H1 (cell line): ENCODE results near the gene SNX24. TPM values are rescaled to one million over a fixed set of nuclear protein-coding genes. Genes with fewer than 3 reads are reported as not detected.

ENCODE experiments used
- CTCF ChIA-PET: fragments of 300-600 bp; sonication (Branson Sonifier 250); formaldehyde crosslinking; loops from one replicate; lab custom pipeline; 2021; ENCODE audit not compliant: partially characterized antibody; lab: Charles Lee
- POLR2A ChIA-PET: fragments of 300-600 bp; sonication (Branson Sonifier 250); formaldehyde crosslinking; loops from one replicate; lab custom pipeline; 2021; ENCODE audit warnings: inconsistent platforms; ENCODE audit not compliant: partially characterized antibody; lab: Charles Lee
- DNase-seq, 2 experiments: peaks; one replicate each; pipeline versions ENCODE4 v3.0.0 to v3.0.0-alpha.2; 2010 to 2022; ENCODE audit warnings: low spot score in 2 of 2, low read depth in 1 of 2, mixed read lengths in 1 of 2
- FAIRE-seq: peaks from 2 replicates; lab custom pipeline; 2011; peaks lifted over from hg19 to GRCh38; lab: Jason Lieb, UNC
- H2AFZ ChIP-seq: 2 replicates; pipeline ENCODE4 v1.8.1; 2012; ENCODE audit warnings: low read length, inconsistent platforms
- H2AK5ac ChIP-seq: 2 replicates; pipeline ENCODE4 v1.6.1; 2013; ENCODE audit warnings: low read depth, low read length
- H2BK120ac ChIP-seq: replicated peaks from 2 replicates; pipeline ENCODE3; 2013; ENCODE audit warnings: low read depth, low read length, inconsistent platforms
- H2BK12ac ChIP-seq: 2 replicates; pipeline ENCODE4 v1.6.1; 2013; ENCODE audit warnings: low read depth, low read length
- H2BK15ac ChIP-seq: 2 replicates; pipeline ENCODE4 v1.6.1; 2013; ENCODE audit warnings: low read length
- H2BK20ac ChIP-seq: 2 replicates; pipeline ENCODE4 v1.6.1; 2013; ENCODE audit warnings: low read length
- H2BK5ac ChIP-seq: 2 replicates; pipeline ENCODE4 v1.6.1; 2013; ENCODE audit warnings: low read depth, low read length
- H3K14ac ChIP-seq: 2 replicates; pipeline ENCODE4 v1.6.1; 2013; ENCODE audit warnings: inconsistent platforms; ENCODE audit not compliant: insufficient read length
- H3K18ac ChIP-seq: 2 replicates; pipeline ENCODE4 v1.6.1; 2013; ENCODE audit warnings: low read length; ENCODE audit errors: extremely low read depth
- H3K23ac ChIP-seq: 2 replicates; pipeline ENCODE4 v1.6.1; 2013; ENCODE audit warnings: inconsistent platforms; ENCODE audit not compliant: insufficient read length
- H3K23me2 ChIP-seq: 2 replicates; pipeline ENCODE4 v1.6.1; 2013; ENCODE audit warnings: low read depth, low read length
- H3K27ac ChIP-seq: 2 replicates; pipeline ENCODE4 v1.6.1; 2011; ENCODE audit warnings: low read depth, low read length, inconsistent platforms
- H3K27me3 ChIP-seq, 4 experiments: replicated peaks in 1 of 4; 1 replicate in 1 of 4; 2 replicates in 3 of 4; pipeline versions ENCODE4 v1.6.1 to v1.8.1; 2011 to 2013; ENCODE audit warnings: low read length in 3 of 4, mild to moderate bottlenecking in 3 of 4, inconsistent platforms in 2 of 4, mixed read lengths in 2 of 4, moderate library complexity in 1 of 4; ENCODE audit not compliant: control insufficient read depth in 3 of 4, insufficient read depth in 3 of 4; ENCODE audit errors: extremely low read depth in 1 of 4
- H3K36me3 ChIP-seq, 4 experiments: 2 replicates each; pipeline versions ENCODE4 v1.6.1 to v1.8.1; 2011 to 2013; ENCODE audit warnings: mild to moderate bottlenecking in 4 of 4, low read length in 3 of 4, moderate library complexity in 2 of 4, control low read depth in 1 of 4, inconsistent platforms in 1 of 4; ENCODE audit not compliant: insufficient read depth in 4 of 4, control insufficient read depth in 2 of 4
- H3K4ac ChIP-seq: replicated peaks from 2 replicates; pipeline ENCODE3; 2013; ENCODE audit warnings: low read length, low read depth, mixed read lengths, inconsistent platforms; ENCODE audit not compliant: insufficient read length
- H3K4me1 ChIP-seq, 4 experiments: replicated peaks in 1 of 4; 1 replicate in 1 of 4; 2 replicates in 3 of 4; pipeline versions ENCODE4 v1.6.1 to v1.8.1; 2011 to 2013; ENCODE audit warnings: low read length in 3 of 4, inconsistent platforms in 2 of 4, mixed read lengths in 1 of 4; ENCODE audit not compliant: insufficient read depth in 4 of 4, control insufficient read depth in 3 of 4
- H3K4me2 ChIP-seq, 2 experiments: 2 replicates each; pipeline versions ENCODE4 v1.6.1 to v1.8.1; 2011 to 2013; ENCODE audit warnings: low read depth in 2 of 2, low read length in 2 of 2, control low read depth in 1 of 2, inconsistent platforms in 1 of 2, mild to moderate bottlenecking in 1 of 2; ENCODE audit not compliant: insufficient read depth in 1 of 2
- H3K4me3 ChIP-seq, 4 experiments: fragments of 200-600, 300-600 bp in 1 of 4; sonication (generic), shearing (Covaris generic), sonication (Bioruptor Twin) in 1 of 4; 2 replicates each; pipeline versions ENCODE4 v1.5.1 to v1.8.1; 2011 to 2016; ENCODE audit warnings: low read length in 4 of 4, low read depth in 3 of 4, control low read depth in 2 of 4, inconsistent platforms in 2 of 4, mild to moderate bottlenecking in 2 of 4, mixed read lengths in 1 of 4, moderate library complexity in 1 of 4; ENCODE audit not compliant: insufficient read depth in 2 of 4; ENCODE audit errors: extremely low read depth in 1 of 4
- H3K56ac ChIP-seq: replicated peaks from 2 replicates; pipeline ENCODE3; 2013; ENCODE audit warnings: low read depth, mild to moderate bottlenecking, mixed read lengths, low read length, inconsistent platforms; ENCODE audit not compliant: insufficient read length
- H3K79me1 ChIP-seq: 2 replicates; pipeline ENCODE4 v1.6.1; 2013; ENCODE audit warnings: low read depth, low read length, control low read depth
- H3K79me2 ChIP-seq, 2 experiments: 2 replicates each; pipeline versions ENCODE4 v1.6.1 to v1.8.1; 2012 to 2013; ENCODE audit warnings: low read length in 2 of 2, mild to moderate bottlenecking in 2 of 2, inconsistent platforms in 1 of 2; ENCODE audit not compliant: insufficient read depth in 2 of 2, control insufficient read depth in 1 of 2
- H3K9ac ChIP-seq, 4 experiments: replicated peaks in 1 of 4; 1 replicate in 1 of 4; 2 replicates in 3 of 4; pipeline versions ENCODE4 v1.6.1 to v1.8.1; 2011 to 2013; ENCODE audit warnings: low read depth in 3 of 4, low read length in 3 of 4, control low read depth in 2 of 4, mild to moderate bottlenecking in 2 of 4, moderate library complexity in 2 of 4, inconsistent platforms in 1 of 4; ENCODE audit errors: extremely low read depth in 1 of 4
- H3K9me3 ChIP-seq, 2 experiments: 2 replicates each; pipeline versions ENCODE4 v1.6.1 to v1.8.1; 2012 to 2013; ENCODE audit warnings: mild to moderate bottlenecking in 2 of 2, moderate library complexity in 2 of 2, control low read depth in 1 of 2, inconsistent platforms in 1 of 2, low read depth in 1 of 2, low read length in 1 of 2, mixed read lengths in 1 of 2; ENCODE audit not compliant: insufficient read depth in 2 of 2
- H4K20me1 ChIP-seq, 2 experiments: replicated peaks in 1 of 2; 2 replicates each; pipeline versions ENCODE3 to v1.8.1; 2011 to 2013; ENCODE audit warnings: inconsistent platforms in 2 of 2, low read length in 2 of 2, mild to moderate bottlenecking in 1 of 2; ENCODE audit not compliant: insufficient read depth in 2 of 2, control insufficient read depth in 1 of 2
- H4K5ac ChIP-seq: 2 replicates; pipeline ENCODE4 v1.6.1; 2013; ENCODE audit warnings: low read length, low read depth, mixed read lengths, inconsistent platforms; ENCODE audit not compliant: insufficient read length
- H4K8ac ChIP-seq: 2 replicates; pipeline ENCODE4 v1.8.0; 2013; ENCODE audit warnings: mild to moderate bottlenecking, moderate library complexity, low read length, inconsistent platforms; ENCODE audit not compliant: insufficient read depth; ENCODE audit errors: extremely low read depth
- H4K91ac ChIP-seq: replicated peaks from 2 replicates; pipeline ENCODE3; 2013; ENCODE audit warnings: low read length, mixed read lengths, inconsistent platforms; ENCODE audit not compliant: insufficient read length
- CBX5 ChIP-seq: fragments of 300-800, 300-1000 bp; sonication (generic); IDR thresholded peaks from 2 replicates; pipeline ENCODE4 v1.7.1; 2016; ENCODE audit warnings: antibody characterized with exemption, low read length, low read depth
- CHD2 ChIP-seq: IDR thresholded peaks from 2 replicates; pipeline ENCODE4 v1.6.1; 2012; ENCODE audit warnings: low read length, improper control_type of control experiment
- CTBP2 ChIP-seq: IDR thresholded peaks from 2 replicates; pipeline ENCODE4 v1.7.0; 2011; ENCODE audit warnings: borderline replicate concordance, mild to moderate bottlenecking, moderate library complexity, mixed read lengths, low read length; ENCODE audit not compliant: insufficient read depth, insufficient read length
- EGR1 ChIP-seq: IDR thresholded peaks from 2 replicates; pipeline ENCODE4 v1.6.1; 2011; ENCODE audit warnings: low read depth, low read length, borderline replicate concordance
- EP300 ChIP-seq, 2 experiments: IDR thresholded peaks; 1 replicate in 1 of 2; 2 replicates in 1 of 2; pipeline ENCODE4 v1.6.1; 2011 to 2012; ENCODE audit warnings: low read depth in 2 of 2, low read length in 2 of 2, mild to moderate bottlenecking in 2 of 2, borderline replicate concordance in 1 of 2, inconsistent platforms in 1 of 2, moderate library complexity in 1 of 2
- EZH2 ChIP-seq: fragments of 200-600 bp; sonication (generic); IDR thresholded peaks from 2 replicates; pipeline ENCODE4 v1.7.1; 2012; ENCODE audit warnings: low read depth, mild to moderate bottlenecking, moderate library complexity, low read length, inconsistent platforms; ENCODE audit not compliant: severe bottlenecking
- NRF1 ChIP-seq: IDR thresholded peaks from 2 replicates; pipeline ENCODE4 v1.6.1; 2011; ENCODE audit warnings: mild to moderate bottlenecking, low read depth, low read length, improper control_type of control experiment
- SAP30 ChIP-seq: fragments of 300-600 bp; sonication (generic); IDR thresholded peaks from 2 replicates; pipeline ENCODE4 v1.7.1; 2012; ENCODE audit warnings: low read length, moderate library complexity, mild to moderate bottlenecking, inconsistent platforms; ENCODE audit not compliant: insufficient read depth, insufficient replicate concordance
- SIRT6 ChIP-seq: IDR thresholded peaks from one replicate; pipeline ENCODE4 v1.7.1; 2012; ENCODE audit warnings: low read length, inconsistent platforms
- SUZ12 ChIP-seq: fragments of 200-600 bp; sonication (generic); IDR thresholded peaks from 2 replicates; pipeline ENCODE4 v1.6.1; 2012; ENCODE audit warnings: mild to moderate bottlenecking, inconsistent platforms, low read length, moderate library complexity, mixed read lengths
- WGBS, 2 experiments: shearing (Covaris generic) in 1 of 2; methylation state at CpG; one replicate each; pipeline versions ENCODE4 v1.1.6 to v1.1.7; 2013 to 2015; ENCODE audit warnings: low lambda C conversion rate in 2 of 2, mixed read lengths in 2 of 2, inconsistent platforms in 1 of 2, low coverage in 1 of 2, missing lambda C conversion rate in 1 of 2; ENCODE audit not compliant: insufficient replicate concordance in 2 of 2, insufficient coverage in 1 of 2, insufficient read length in 1 of 2; ENCODE audit errors: extremely low coverage in 1 of 2, missing lambda C conversion rate in 1 of 2; 5-methylcytosine and 5-hydroxymethylcytosine counted together
- polyA plus RNA-seq, 7 experiments: library from polyadenylated mRNA; depleted of rRNA in 3 of 7; stranded (reverse) in 5 of 7; unstranded in 2 of 7; fragments of >200 nt in 5 of 7; fragments of 200-250 nt in 2 of 7; gene quantifications; 1 replicate in 5 of 7; 2 replicates in 1 of 7; 4 replicates in 1 of 7; pipeline versions ENCODE4 v1.2.1 to v1.2.3, GENCODE V29; 2011 to 2013; ENCODE audit warnings: missing spikeins in 2 of 7, mixed read lengths in 2 of 7
- total RNA-seq: library from RNA; stranded (reverse); fragmentation: NEBNext Ultra II Directional; extraction: Animal tissue kit (Norgen Biotek cat#: 25700); gene quantifications from 2 replicates; pipeline ENCODE4 v1.2.1, GENCODE V29; 2021
- TF ChIP-seq, protein P1 (sequence below), 3 experiments: IDR thresholded peaks; 1 replicate in 2 of 3; 2 replicates in 1 of 3; pipeline versions ENCODE4 v1.5.1 to v1.6.1; 2011; ENCODE audit warnings: low read length in 3 of 3, mild to moderate bottlenecking in 3 of 3, inconsistent platforms in 2 of 3, low read depth in 1 of 3, moderate library complexity in 1 of 3; ENCODE audit not compliant: insufficient read depth in 1 of 3; ENCODE audit errors: control extremely low read depth in 1 of 3

The SNX24 gene
- total and polyA plus RNA-seq, 2 of the 8 experiments (the other 6 are each of a cell fraction or from before 2014, with no cell fraction given) = 7.3 to 14.3 TPM

- FAIRE-seq (no peak), DNase-seq (no peak)
- Histone ChIP-seq H3K9ac (no peak overlapping the region), H3K18ac (no peak overlapping the region), H2AK5ac (no peak overlapping the region), H3K4ac (no peak overlapping the region), H3K79me1 (no peaks in the 10 kb centered on the region), H4K91ac (no peak overlapping the region), H3K4me1 (peaks cover 0 to 4% (median 2%) of the 10 kb centered on the region in 4 experiments; a peak in 3 of 7 replicates), H3K4me3 (no peak overlapping the region), H2BK120ac (no peak overlapping the region), H3K9me3 (no peaks in the 10 kb centered on the region), H3K79me2 (no peaks in the 10 kb centered on the region), H2BK15ac (no peak overlapping the region), H3K23ac (no peak overlapping the region), H3K36me3 (no peaks in the 10 kb centered on the region; a peak in 1 of 8 replicates), H3K56ac (no peak overlapping the region), H2BK5ac (no peak overlapping the region), H4K20me1 (no peaks in the 10 kb centered on the region), H2BK12ac (no peak overlapping the region), H3K4me2 (no peak overlapping the region), H4K8ac (no peak overlapping the region), H3K27ac (no peak overlapping the region), H3K14ac (no peak overlapping the region), H3K27me3 (no peaks in the 10 kb centered on the region), H2AFZ (no peak overlapping the region), H2BK20ac (no peak overlapping the region), H3K23me2 (no peaks in the 10 kb centered on the region), H4K5ac (no peak overlapping the region)
- CTCF ChIA-PET = interaction anchor here (1.2 kb wide), 1 partner anchor 223 kb away, joined by 3 read pairs; no protein-coding TSS in a partner anchor
- TF ChIP-seq EP300 (IDR thresholded peaks at IDR 0.05; ENCODE audit: borderline replicate concordance in 1 of 2, low read depth in 2 of 2, low read length in 2 of 2) (no peak), CHD2 (no peak), CTBP2 (no peak), SAP30 (no peak), EGR1 (no peak), CBX5 (no peak), SUZ12 (no peak), SIRT6 (no peak), NRF1 (no peak), EZH2 (no peak)
- TF ChIP-seq, protein P1, sequence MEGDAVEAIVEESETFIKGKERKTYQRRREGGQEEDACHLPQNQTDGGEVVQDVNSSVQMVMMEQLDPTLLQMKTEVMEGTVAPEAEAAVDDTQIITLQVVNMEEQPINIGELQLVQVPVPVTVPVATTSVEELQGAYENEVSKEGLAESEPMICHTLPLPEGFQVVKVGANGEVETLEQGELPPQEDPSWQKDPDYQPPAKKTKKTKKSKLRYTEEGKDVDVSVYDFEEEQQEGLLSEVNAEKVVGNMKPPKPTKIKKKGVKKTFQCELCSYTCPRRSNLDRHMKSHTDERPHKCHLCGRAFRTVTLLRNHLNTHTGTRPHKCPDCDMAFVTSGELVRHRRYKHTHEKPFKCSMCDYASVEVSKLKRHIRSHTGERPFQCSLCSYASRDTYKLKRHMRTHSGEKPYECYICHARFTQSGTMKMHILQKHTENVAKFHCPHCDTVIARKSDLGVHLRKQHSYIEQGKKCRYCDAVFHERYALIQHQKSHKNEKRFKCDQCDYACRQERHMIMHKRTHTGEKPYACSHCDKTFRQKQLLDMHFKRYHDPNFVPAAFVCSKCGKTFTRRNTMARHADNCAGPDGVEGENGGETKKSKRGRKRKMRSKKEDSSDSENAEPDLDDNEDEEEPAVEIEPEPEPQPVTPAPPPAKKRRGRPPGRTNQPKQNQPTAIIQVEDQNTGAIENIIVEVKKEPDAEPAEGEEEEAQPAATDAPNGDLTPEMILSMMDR (IDR thresholded peaks at IDR 0.05; ENCODE audit: control extremely low read depth in 1 of 3, insufficient read depth in 1 of 3, low read depth in 1 of 3, low read length in 3 of 3) = no peak
- 74% methylated on average over 8 of the region's 8 CpGs; no CpG with 5 or more reads in 1 of the 2 experiments for WGBS, 2 experiments
- POLR2A ChIA-PET = no interaction called here
These were observed 106.2 kb downstream of the SNX24 start for GRCh38 chr5:122951658-122952057.
